H9 (cell line): ENCODE results near the gene DYRK2. TPM values are rescaled to one million over a fixed set of nuclear protein-coding genes. Genes with fewer than 3 reads are reported as not detected.

Experiments
- DNase-seq: peaks from one replicate; pipeline ENCODE4 v3.0.0-alpha.2; 2017
- H2AFZ ChIP-seq: one replicate; pipeline ENCODE4 v1.6.1; 2013; ENCODE audit warnings: mild to moderate bottlenecking, low read length, control low read depth, moderate library complexity
- H2AK5ac ChIP-seq: 2 replicates; pipeline ENCODE4 v1.6.1; 2013; ENCODE audit warnings: low read length, control low read depth, mixed read lengths; ENCODE audit not compliant: insufficient read length
- H2BK120ac ChIP-seq: one replicate; pipeline ENCODE4 v1.6.1; 2013; ENCODE audit warnings: low read depth, mild to moderate bottlenecking, low read length, control low read depth, inconsistent platforms; ENCODE audit not compliant: poor library complexity, severe bottlenecking
- H2BK12ac ChIP-seq: 2 replicates; pipeline ENCODE4 v1.6.1; 2013; ENCODE audit warnings: low read length, control low read depth, mixed read lengths, low read depth; ENCODE audit not compliant: insufficient read length
- H2BK15ac ChIP-seq: 2 replicates; pipeline ENCODE4 v1.6.1; 2013; ENCODE audit warnings: low read depth, low read length, control low read depth
- H2BK20ac ChIP-seq: one replicate; pipeline ENCODE4 v1.6.1; 2013; ENCODE audit warnings: low read depth, mild to moderate bottlenecking, low read length, control low read depth, inconsistent platforms; ENCODE audit not compliant: poor library complexity, severe bottlenecking
- H2BK5ac ChIP-seq: 2 replicates; pipeline ENCODE4 v1.6.1; 2013; ENCODE audit warnings: low read length, control low read depth, mixed read lengths; ENCODE audit not compliant: insufficient read length
- H3K14ac ChIP-seq: 2 replicates; pipeline ENCODE4 v1.6.1; 2013; ENCODE audit warnings: low read length, control low read depth; ENCODE audit not compliant: insufficient read depth
- H3K18ac ChIP-seq: 2 replicates; pipeline ENCODE4 v1.6.1; 2013; ENCODE audit warnings: low read depth, mild to moderate bottlenecking, mixed read lengths, low read length, control low read depth; ENCODE audit not compliant: insufficient read length
- H3K23ac ChIP-seq: 2 replicates; pipeline ENCODE4 v1.6.1; 2013; ENCODE audit warnings: low read length, control low read depth, mixed read lengths, low read depth; ENCODE audit not compliant: insufficient read length
- H3K23me2 ChIP-seq: 2 replicates; pipeline ENCODE4 v1.6.1; 2013; ENCODE audit warnings: low read depth, mild to moderate bottlenecking, mixed read lengths, low read length, control low read depth; ENCODE audit not compliant: insufficient read length, poor library complexity, severe bottlenecking
- H3K27ac ChIP-seq: 2 replicates; pipeline ENCODE4 v1.5.1; 2013; ENCODE audit warnings: low read length, control low read depth, mixed read lengths, low read depth; ENCODE audit not compliant: insufficient read length
- H3K27me3 ChIP-seq: 2 replicates; pipeline ENCODE4 v1.6.1; 2013; ENCODE audit warnings: low read length, control low read depth, inconsistent platforms; ENCODE audit not compliant: insufficient read depth
- H3K4ac ChIP-seq: 2 replicates; pipeline ENCODE4 v1.6.1; 2013; ENCODE audit warnings: low read depth, mild to moderate bottlenecking, control low read depth, inconsistent platforms, low read length, moderate library complexity
- H3K4me1 ChIP-seq: 2 replicates; pipeline ENCODE4 v1.6.1; 2013; ENCODE audit warnings: low read length, control low read depth, inconsistent platforms; ENCODE audit not compliant: insufficient read depth
- H3K4me2 ChIP-seq: 2 replicates; pipeline ENCODE4 v1.6.1; 2013; ENCODE audit warnings: low read length, control low read depth, mixed read lengths; ENCODE audit not compliant: insufficient read length, insufficient read depth
- H3K56ac ChIP-seq: 2 replicates; pipeline ENCODE4 v1.6.1; 2013; ENCODE audit warnings: low read depth, mild to moderate bottlenecking, mixed read lengths, low read length, control low read depth; ENCODE audit not compliant: insufficient read length
- H3K79me1 ChIP-seq: 2 replicates; pipeline ENCODE4 v1.6.1; 2013; ENCODE audit warnings: low read depth, mild to moderate bottlenecking, moderate library complexity, low read length, control low read depth, inconsistent platforms; ENCODE audit not compliant: insufficient read depth, poor library complexity, severe bottlenecking
- H3K79me2 ChIP-seq: 2 replicates; pipeline ENCODE4 v1.6.1; 2013; ENCODE audit warnings: low read length, control low read depth, inconsistent platforms; ENCODE audit not compliant: insufficient read depth
- H3K9ac ChIP-seq: 2 replicates; pipeline ENCODE4 v1.6.1; 2013; ENCODE audit warnings: low read length, control low read depth, mixed read lengths; ENCODE audit not compliant: insufficient read length; ENCODE audit errors: extremely low read depth
- H3K9me3 ChIP-seq: one replicate; pipeline ENCODE4 v1.6.1; 2013; ENCODE audit warnings: low read depth, low read length, inconsistent platforms; ENCODE audit not compliant: control insufficient read depth
- H3T11ph ChIP-seq: one replicate; pipeline ENCODE4 v1.6.1; 2013; ENCODE audit warnings: mild to moderate bottlenecking, low read length, control low read depth, inconsistent platforms
- H4K20me1 ChIP-seq: one replicate; pipeline ENCODE4 v1.6.1; 2013; ENCODE audit not compliant: control insufficient read depth, insufficient read length, insufficient read depth
- H4K5ac ChIP-seq: 2 replicates; pipeline ENCODE4 v1.6.1; 2013; ENCODE audit warnings: low read depth, mild to moderate bottlenecking, mixed read lengths, low read length, control low read depth; ENCODE audit not compliant: insufficient read length
- H4K8ac ChIP-seq: replicated peaks from 2 replicates; pipeline ENCODE4 v1.6.1; 2013; ENCODE audit warnings: low read length, control low read depth, mixed read lengths, low read depth; ENCODE audit not compliant: insufficient read length
- H4K91ac ChIP-seq: 2 replicates; pipeline ENCODE4 v1.6.1; 2013; ENCODE audit warnings: low read depth, mild to moderate bottlenecking, moderate library complexity, mixed read lengths, low read length, control low read depth; ENCODE audit not compliant: insufficient read length
- H3K27ac Mint-ChIP-seq, 3 experiments: 2 replicates in 2 of 3; 3 replicates in 1 of 3; pipeline ENCODE4 v1.8.0; 2020 to 2021; ENCODE audit warnings: mixed read lengths in 3 of 3, mild to moderate bottlenecking in 1 of 3, moderate library complexity in 1 of 3
- H3K27me3 Mint-ChIP-seq: 2 replicates; pipeline ENCODE4 v1.8.0; 2021; ENCODE audit warnings: low read depth, mild to moderate bottlenecking, moderate library complexity, mixed read lengths
- H3K36me3 Mint-ChIP-seq, 3 experiments: 2 replicates in 2 of 3; 3 replicates in 1 of 3; pipeline ENCODE4 v1.8.0; 2020 to 2021; ENCODE audit warnings: low read depth in 3 of 3, mixed read lengths in 3 of 3; ENCODE audit not compliant: insufficient read depth in 1 of 3
- H3K4me1 Mint-ChIP-seq, 2 experiments: 2 replicates each; pipeline ENCODE4 v1.8.0; 2020; ENCODE audit warnings: mixed read lengths in 2 of 2
- H3K4me3 Mint-ChIP-seq, 2 experiments: 2 replicates in 1 of 2; 3 replicates in 1 of 2; pipeline ENCODE4 v1.8.0; 2020 to 2021; ENCODE audit warnings: mild to moderate bottlenecking in 2 of 2, mixed read lengths in 2 of 2, moderate library complexity in 1 of 2
- H3K9me3 Mint-ChIP-seq, 2 experiments: 2 replicates in 1 of 2; 3 replicates in 1 of 2; pipeline ENCODE4 v1.8.0; 2020; ENCODE audit warnings: mild to moderate bottlenecking in 2 of 2, mixed read lengths in 2 of 2, moderate library complexity in 1 of 2
- CTCF ChIP-seq: fragments of 200-600 bp; sonication (generic); conservative IDR thresholded peaks from 3 replicates; pipeline ENCODE4 v1.8.0; 2021; ENCODE audit warnings: antibody characterized with exemption, mild to moderate bottlenecking
- WGBS: extraction: QIAGEN DNeasy Blood & Tissue Kit; methylation state at CpG from one replicate; pipeline ENCODE4 v1.1.7; 2013; ENCODE audit warnings: missing lambda C conversion rate, low lambda C conversion rate, mixed read lengths; ENCODE audit not compliant: insufficient read length; ENCODE audit errors: extremely low coverage; 5-methylcytosine and 5-hydroxymethylcytosine counted together
- total RNA-seq: library from RNA; stranded (reverse); gene quantifications from 2 replicates; pipeline ENCODE4 v1.2.1, GENCODE V29; 2021

The DYRK2 gene
- total RNA-seq, 1 experiment from 2014 or later = 40.6 TPM

GRCh38 chr12:67697443-67697842 lies 48.9 kb downstream of the DYRK2 start:
- Histone ChIP-seq H2BK20ac (no peak overlapping the region), H4K91ac (no peak overlapping the region), H3K14ac (no peak overlapping the region), H2BK12ac (no peak overlapping the region), H4K5ac (no peak overlapping the region), H3K9me3 (no peaks in the 10 kb centered on the region), H3K4me2 (no peak overlapping the region), H2BK5ac (no peak overlapping the region), H3K4me1 (no peaks in the 10 kb centered on the region), H2BK15ac (no peak overlapping the region), H3K56ac (no peak overlapping the region), H3K27me3 (no peaks in the 10 kb centered on the region), H4K8ac (no peak overlapping the region), H2BK120ac (no peak overlapping the region), H3K79me1 (no peaks in the 10 kb centered on the region), H4K20me1 (no peaks in the 10 kb centered on the region), H3K9ac (no peak overlapping the region), H2AK5ac (no peak overlapping the region), H3T11ph (no peak overlapping the region), H3K27ac (no peak overlapping the region), H3K4ac (no peak overlapping the region), H3K23ac (no peak overlapping the region), H2AFZ (no peak overlapping the region), H3K18ac (no peak overlapping the region), H3K23me2 (no peaks in the 10 kb centered on the region), H3K79me2 (no peaks in the 10 kb centered on the region)
- H3K27ac Mint-ChIP-seq = no peak overlapping the region
- peaks cover 0 to 6% of the 10 kb centered on the region in 2 experiments; a peak in 2 of 4 replicates for H3K4me1 Mint-ChIP-seq
- 0 out of 7 replicates have a peak, but pooled peaks cover 0 to under 1% (median 0%) of the 10 kb centered on the region in 3 experiments for H3K36me3 Mint-ChIP-seq
- no peak for DNase-seq
- WGBS = no CpG with 5 or more reads among the region's 2 CpGs
- no peaks in the 10 kb centered on the region for H3K9me3 Mint-ChIP-seq
- TF ChIP-seq CTCF = no peak
- no peak overlapping the region for H3K4me3 Mint-ChIP-seq
- H3K27me3 Mint-ChIP-seq = no peaks in the 10 kb centered on the region
